ENCODE results near the gene MDP1. TPM values are rescaled to one million over a fixed set of nuclear protein-coding genes. Genes with fewer than 3 reads are reported as not detected.

MDP1 gene
- polyA plus RNA-seq, 4 donors: 18.8 to 31.1 (median 21.4) TPM

DNA sequence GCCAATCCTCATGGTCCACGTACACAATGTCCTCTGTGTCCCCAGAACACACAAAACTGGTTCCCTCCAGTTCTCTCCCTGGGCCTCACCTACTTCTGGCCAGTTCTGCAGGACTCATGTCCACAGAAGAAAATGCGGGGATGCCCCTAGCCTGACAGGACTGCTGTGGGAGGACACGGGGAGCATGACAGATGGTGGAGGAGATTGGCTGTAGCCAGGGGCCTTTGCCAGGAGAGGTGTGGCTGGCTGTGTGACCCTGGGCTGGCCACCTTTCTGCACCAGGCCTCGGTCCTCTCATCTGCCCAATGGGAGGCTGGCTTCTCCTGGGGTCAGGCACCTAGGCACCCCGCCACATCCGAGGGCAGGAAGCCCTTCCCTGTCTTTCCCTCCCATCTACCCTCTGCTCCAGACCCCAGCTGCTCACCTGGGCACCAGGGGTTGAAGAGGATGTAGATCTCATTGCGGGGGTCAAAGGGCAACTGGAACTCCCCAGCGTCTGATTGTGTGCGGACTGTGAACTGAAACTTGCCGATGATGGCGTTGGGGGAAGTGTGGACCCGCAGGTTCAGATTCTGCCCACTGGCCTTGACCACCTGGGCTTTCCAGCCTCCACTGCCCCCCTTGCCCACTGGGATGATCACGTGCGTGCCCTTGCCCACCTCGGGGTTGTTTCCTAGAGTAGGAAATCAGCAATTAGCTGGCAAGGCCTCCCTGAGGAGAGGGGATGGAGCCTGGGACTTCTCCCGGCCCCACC is 44.3 kb upstream of the MDP1 start:
- WGBS, 3 donors: 64 to 83% (median 75%) methylated on average over 15 to 16 of the region's 16 CpGs
- H3K4me3 ChIP-seq (ENCODE audit: low read depth in 1 of 3, low read length in 3 of 3): no peak overlapping the region
- H3K9me3 ChIP-seq (ENCODE audit: control insufficient read depth in 2 of 2, insufficient read depth in 1 of 2, low read depth in 1 of 2, low read length in 1 of 2): no peaks in the 10 kb centered on the region
- H3K27ac ChIP-seq (ENCODE audit: low read depth in 1 of 3, low read length in 2 of 3): no peak overlapping the region
- H3K4me1 ChIP-seq (ENCODE audit: control insufficient read depth in 3 of 3, insufficient read depth in 2 of 3, low read depth in 1 of 3, low read length in 2 of 3): peaks cover 0 to 15% (median 0%) of the 10 kb centered on the region in 3 donors
- no peaks in the 10 kb centered on the region for H3K27me3 ChIP-seq (ENCODE audit: control insufficient read depth in 3 of 3, insufficient read depth in 3 of 3, low read length in 3 of 3)
- FAIRE-seq: no peak
- H3K36me3 ChIP-seq (ENCODE audit: control insufficient read depth in 3 of 3, insufficient read depth in 2 of 3, low read depth in 1 of 3, low read length in 3 of 3): peaks cover 0 to 68% (median 0%) of the 10 kb centered on the region in 3 donors
- DNase-seq: peak in 1 of 2 donors; percentile 15

DNA sequence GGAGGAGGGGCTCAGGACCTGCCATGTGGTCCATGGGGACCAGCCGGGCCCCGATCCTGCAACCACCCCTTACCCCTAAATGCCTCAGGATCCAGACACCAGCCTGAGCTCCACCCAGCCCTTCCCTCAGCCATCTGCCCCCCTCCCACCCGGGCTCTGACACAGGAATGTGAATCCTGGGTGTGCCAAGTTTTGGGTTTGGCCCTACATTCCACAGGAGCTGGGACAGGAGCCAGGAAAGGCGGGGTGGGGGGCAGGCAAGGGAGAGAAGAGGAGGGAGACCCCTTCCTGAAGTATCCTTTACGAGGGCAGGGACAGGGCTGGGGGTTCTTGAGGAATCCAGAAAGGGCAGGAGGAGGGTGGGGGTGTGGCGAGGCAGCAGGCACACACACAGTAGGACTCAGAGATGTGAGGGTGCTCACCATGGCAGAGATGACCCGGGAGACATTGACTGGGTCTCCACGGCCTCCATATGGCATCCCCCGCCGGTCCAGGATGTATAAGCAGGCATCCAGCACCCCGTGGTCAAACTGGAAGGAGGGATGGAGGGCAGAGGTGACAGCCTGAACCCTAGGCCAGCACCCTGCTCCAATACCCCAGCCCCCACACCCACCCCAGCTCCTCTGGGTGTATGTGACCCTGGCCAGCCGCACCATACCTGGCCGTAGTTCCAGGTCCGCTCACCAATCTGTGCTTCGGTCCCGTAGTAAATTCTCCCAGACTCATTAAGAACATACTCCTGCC is 43.6 kb upstream of the MDP1 start:
- no peak overlapping the region for H3K27ac ChIP-seq (ENCODE audit: low read depth in 1 of 3, low read length in 2 of 3)
- no peak for FAIRE-seq
- WGBS, 3 donors: 79 to 83% (median 80%) methylated on average over 15 to 16 of the region's 16 CpGs

DNA sequence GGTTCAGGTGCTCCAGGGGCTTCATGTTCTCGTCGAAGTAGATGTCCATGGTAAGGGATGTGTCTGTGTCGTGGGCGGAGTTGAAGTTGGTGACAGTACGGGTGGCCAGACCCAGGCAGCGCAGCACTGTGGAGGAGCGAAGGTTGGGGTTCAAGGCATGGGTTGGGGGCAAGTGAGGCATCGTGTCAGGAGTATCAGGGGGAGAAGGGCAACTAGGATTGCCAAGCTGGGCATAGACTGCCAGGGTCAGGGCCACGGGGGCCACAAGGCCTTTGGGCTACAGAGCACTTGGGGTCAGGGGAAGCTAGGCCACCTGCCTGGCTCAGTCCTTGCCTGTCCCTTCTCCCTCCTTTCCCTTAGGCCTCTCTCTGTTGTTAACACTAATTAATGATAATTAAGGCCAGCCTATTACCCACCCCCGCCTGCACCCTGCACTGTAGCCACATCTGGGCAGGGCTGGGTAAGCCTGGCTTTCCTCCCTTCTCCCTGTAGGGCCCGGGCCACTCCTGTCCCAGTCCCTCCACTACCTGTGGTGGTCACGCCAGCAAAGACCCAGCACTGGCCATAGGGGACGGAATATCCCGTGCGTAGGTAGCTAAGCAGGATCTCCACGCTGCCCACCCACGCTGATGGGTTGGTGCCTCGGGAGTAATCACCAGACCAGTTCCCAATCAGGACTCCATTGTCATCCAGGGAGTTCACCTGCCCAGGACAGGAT is 42.8 kb upstream of the MDP1 start:
- Histone ChIP-seq H3K4me3 (ENCODE audit: low read depth in 1 of 3, low read length in 3 of 3) (no peak overlapping the region), H3K36me3 (ENCODE audit: control insufficient read depth in 3 of 3, insufficient read depth in 2 of 3, low read depth in 1 of 3, low read length in 3 of 3) (peaks cover 0 to 68% (median 0%) of the 10 kb centered on the region in 3 donors), H3K9me3 (ENCODE audit: control insufficient read depth in 2 of 2, insufficient read depth in 1 of 2, low read depth in 1 of 2, low read length in 1 of 2) (no peaks in the 10 kb centered on the region), H3K27ac (ENCODE audit: low read depth in 1 of 3, low read length in 2 of 3) (no peak overlapping the region), H3K4me1 (ENCODE audit: control insufficient read depth in 3 of 3, insufficient read depth in 2 of 3, low read depth in 1 of 3, low read length in 2 of 3) (peaks cover 0 to 21% (median 0%) of the 10 kb centered on the region in 3 donors), H3K27me3 (ENCODE audit: control insufficient read depth in 3 of 3, insufficient read depth in 3 of 3, low read length in 3 of 3) (no peaks in the 10 kb centered on the region)
- DNase-seq (no peak), FAIRE-seq (no peak)
- WGBS, 3 donors: 92 to 94% (median 93%) methylated on average over 18 of the region's 18 CpGs

More for the DNA sequence above, 43.6 kb upstream of the MDP1 start:
- DNase-seq: no peak
- Histone ChIP-seq H3K4me3 (ENCODE audit: low read depth in 1 of 3, low read length in 3 of 3) (no peak overlapping the region), H3K9me3 (ENCODE audit: control insufficient read depth in 2 of 2, insufficient read depth in 1 of 2, low read depth in 1 of 2, low read length in 1 of 2) (no peaks in the 10 kb centered on the region), H3K36me3 (ENCODE audit: control insufficient read depth in 3 of 3, insufficient read depth in 2 of 3, low read depth in 1 of 3, low read length in 3 of 3) (peaks cover 0 to 68% (median 0%) of the 10 kb centered on the region in 3 donors), H3K27me3 (ENCODE audit: control insufficient read depth in 3 of 3, insufficient read depth in 3 of 3, low read length in 3 of 3) (no peaks in the 10 kb centered on the region), H3K4me1 (ENCODE audit: control insufficient read depth in 3 of 3, insufficient read depth in 2 of 3, low read depth in 1 of 3, low read length in 2 of 3) (peaks cover 0 to 21% (median 0%) of the 10 kb centered on the region in 3 donors)

DNA sequence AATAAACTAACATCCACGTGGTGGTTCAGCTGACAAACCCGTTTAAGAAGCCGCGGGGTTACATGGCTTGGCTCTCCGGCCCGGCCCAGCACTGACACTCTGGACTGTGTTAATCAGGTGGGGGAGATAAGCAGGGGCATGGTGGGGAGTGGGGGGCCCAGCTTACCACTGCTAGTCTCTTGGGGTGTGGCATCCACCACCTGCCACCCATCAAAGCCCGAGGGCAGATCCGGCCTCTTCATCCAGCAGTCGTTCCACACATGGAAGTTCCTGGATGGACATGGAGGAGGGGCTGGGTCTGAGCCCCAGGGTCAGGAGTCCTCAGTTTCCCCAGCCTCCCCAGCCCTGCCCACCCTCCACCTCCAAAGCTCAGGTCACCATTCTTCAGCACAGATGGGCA is 42.3 kb upstream of the MDP1 start:
- Histone ChIP-seq H3K27me3 (ENCODE audit: control insufficient read depth in 3 of 3, insufficient read depth in 3 of 3, low read length in 3 of 3) (no peaks in the 10 kb centered on the region), H3K27ac (ENCODE audit: low read depth in 1 of 3, low read length in 2 of 3) (no peak overlapping the region), H3K9me3 (ENCODE audit: control insufficient read depth in 2 of 2, insufficient read depth in 1 of 2, low read depth in 1 of 2, low read length in 1 of 2) (no peaks in the 10 kb centered on the region), H3K36me3 (ENCODE audit: control insufficient read depth in 3 of 3, insufficient read depth in 2 of 3, low read depth in 1 of 3, low read length in 3 of 3) (peaks cover 0 to 63% (median 0%) of the 10 kb centered on the region in 3 donors), H3K4me3 (ENCODE audit: low read depth in 1 of 3, low read length in 3 of 3) (no peak overlapping the region), H3K4me1 (ENCODE audit: control insufficient read depth in 3 of 3, insufficient read depth in 2 of 3, low read depth in 1 of 3, low read length in 2 of 3) (peaks cover 0 to 21% (median 0%) of the 10 kb centered on the region in 3 donors)
- DNase-seq (peak in 1 of 2 donors; percentile 13), FAIRE-seq (no peak)
- 78 to 82% (median 79%) methylated on average over 8 to 9 of the region's 9 CpGs for WGBS, 3 donors

DNA sequence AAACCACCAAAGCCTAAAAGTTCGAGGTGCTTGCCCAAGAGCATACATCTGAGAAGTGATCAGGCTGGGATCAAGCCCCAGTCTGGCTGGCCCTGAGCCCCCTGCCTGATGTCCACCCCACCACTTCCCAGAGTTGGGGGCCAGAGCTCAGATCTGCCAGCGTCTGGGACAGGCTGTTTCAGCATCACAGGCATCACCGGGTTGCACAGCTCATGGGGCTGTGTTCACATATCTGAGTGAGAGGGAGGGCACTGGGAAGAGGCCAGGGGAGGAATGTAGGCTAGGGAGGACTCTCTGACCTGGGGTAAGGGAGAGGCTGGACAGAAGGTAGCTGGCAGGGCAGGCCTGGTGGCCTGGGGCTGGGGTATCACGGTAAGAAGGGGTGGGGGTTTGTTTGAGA is 41.1 kb upstream of the MDP1 start:
- no peak overlapping the region for H3K4me3 ChIP-seq (ENCODE audit: low read depth in 1 of 3, low read length in 3 of 3)
- FAIRE-seq: no peak
- no peaks in the 10 kb centered on the region for H3K9me3 ChIP-seq (ENCODE audit: control insufficient read depth in 2 of 2, insufficient read depth in 1 of 2, low read depth in 1 of 2, low read length in 1 of 2)
- peaks cover 0 to 33% (median 0%) of the 10 kb centered on the region in 3 donors for H3K4me1 ChIP-seq (ENCODE audit: control insufficient read depth in 3 of 3, insufficient read depth in 2 of 3, low read depth in 1 of 3, low read length in 2 of 3)
- no peak overlapping the region for H3K27ac ChIP-seq (ENCODE audit: low read depth in 1 of 3, low read length in 2 of 3)
- no peaks in the 10 kb centered on the region for H3K27me3 ChIP-seq (ENCODE audit: control insufficient read depth in 3 of 3, insufficient read depth in 3 of 3, low read length in 3 of 3)
- WGBS, 3 donors: 81 to 88% (median 85%) methylated on average over 4 of the region's 4 CpGs
- DNase-seq: no peak
- H3K36me3 ChIP-seq (ENCODE audit: control insufficient read depth in 3 of 3, insufficient read depth in 2 of 3, low read depth in 1 of 3, low read length in 3 of 3): peaks cover 0 to 66% (median 0%) of the 10 kb centered on the region in 3 donors

DNA sequence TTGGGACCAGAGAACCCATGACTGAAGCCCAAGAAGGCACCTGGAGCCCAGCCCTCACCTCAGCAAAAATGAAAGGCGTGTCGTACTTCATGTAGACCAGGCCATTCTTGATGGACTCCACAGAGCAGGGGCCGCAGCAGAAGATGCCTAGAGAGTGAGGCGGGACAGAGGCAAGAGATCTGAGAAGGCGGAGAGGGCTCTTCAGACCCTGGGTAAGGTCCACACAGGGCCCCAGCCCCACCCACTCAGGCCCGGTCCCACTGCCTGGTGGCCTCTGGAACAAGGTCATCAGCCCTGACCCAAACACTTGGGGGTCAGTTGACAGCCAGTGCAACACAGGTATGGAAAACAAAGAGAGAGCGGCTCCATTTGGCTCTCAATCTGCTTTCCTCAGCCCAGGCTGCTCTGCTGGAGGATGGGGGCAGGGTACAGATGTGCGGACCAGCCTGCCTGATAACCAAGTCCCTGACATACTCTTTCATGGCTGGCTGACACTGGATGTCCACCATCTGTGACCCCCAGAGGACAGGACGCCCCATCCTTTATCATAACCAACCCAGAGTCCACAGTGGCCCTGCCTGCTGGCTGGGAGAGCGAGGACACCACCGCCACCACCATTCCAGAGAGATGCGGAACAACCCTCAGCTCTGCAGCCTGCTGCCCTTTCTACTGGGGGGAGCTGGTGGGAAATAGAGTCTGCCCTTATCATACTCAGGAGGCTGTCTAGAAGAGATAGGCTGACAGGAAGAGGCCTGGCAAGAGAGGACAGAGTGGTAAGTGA is 40.3 kb upstream of the MDP1 start:
- Histone ChIP-seq H3K36me3 (ENCODE audit: control insufficient read depth in 3 of 3, insufficient read depth in 2 of 3, low read depth in 1 of 3, low read length in 3 of 3) (peaks cover 0 to 62% (median 0%) of the 10 kb centered on the region in 3 donors), H3K27me3 (ENCODE audit: control insufficient read depth in 3 of 3, insufficient read depth in 3 of 3, low read length in 3 of 3) (no peaks in the 10 kb centered on the region), H3K4me1 (ENCODE audit: control insufficient read depth in 3 of 3, insufficient read depth in 2 of 3, low read depth in 1 of 3, low read length in 2 of 3) (peaks cover 0 to 34% (median 0%) of the 10 kb centered on the region in 3 donors), H3K4me3 (ENCODE audit: low read depth in 1 of 3, low read length in 3 of 3) (no peak overlapping the region), H3K9me3 (ENCODE audit: control insufficient read depth in 2 of 2, insufficient read depth in 1 of 2, low read depth in 1 of 2, low read length in 1 of 2) (no peaks in the 10 kb centered on the region), H3K27ac (ENCODE audit: low read depth in 1 of 3, low read length in 2 of 3) (no peak overlapping the region)
- FAIRE-seq: no peak
- peak in 1 of 2 donors; percentile 29 for DNase-seq
- WGBS, 3 donors: 86 to 94% (median 91%) methylated on average over 12 of the region's 12 CpGs

DNA sequence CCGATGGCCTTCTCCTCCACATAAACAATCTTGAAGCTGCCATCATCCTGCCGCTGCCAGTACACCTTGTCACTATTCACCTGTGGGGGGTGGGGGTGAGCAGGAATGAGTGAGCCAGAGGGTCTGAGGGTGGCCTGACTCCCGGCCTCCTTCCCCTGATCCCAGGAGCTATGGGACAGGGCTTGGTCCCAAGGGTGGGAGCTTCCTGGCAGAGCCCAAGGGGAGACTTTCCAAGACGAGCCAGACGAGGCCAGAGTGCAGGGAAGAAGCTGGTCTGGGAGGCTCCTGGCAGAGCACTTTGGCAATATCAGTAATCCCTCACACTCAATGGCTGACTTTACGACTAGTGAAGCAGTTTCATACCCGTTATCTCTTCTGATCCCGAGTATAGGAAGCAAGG is 39.6 kb upstream of the MDP1 start:
- FAIRE-seq (no peak), DNase-seq (no peak)
- peaks cover 0 to 34% (median 0%) of the 10 kb centered on the region in 3 donors for H3K4me1 ChIP-seq (ENCODE audit: control insufficient read depth in 3 of 3, insufficient read depth in 2 of 3, low read depth in 1 of 3, low read length in 2 of 3)
- no peaks in the 10 kb centered on the region for H3K27me3 ChIP-seq (ENCODE audit: control insufficient read depth in 3 of 3, insufficient read depth in 3 of 3, low read length in 3 of 3)
- H3K27ac ChIP-seq (ENCODE audit: low read depth in 1 of 3, low read length in 2 of 3): no peak overlapping the region
- H3K4me3 ChIP-seq (ENCODE audit: low read depth in 1 of 3, low read length in 3 of 3): no peak overlapping the region
- no peaks in the 10 kb centered on the region for H3K9me3 ChIP-seq (ENCODE audit: control insufficient read depth in 2 of 2, insufficient read depth in 1 of 2, low read depth in 1 of 2, low read length in 1 of 2)
- 81 to 87% (median 83%) methylated on average over 8 of the region's 8 CpGs for WGBS, 3 donors
- peaks cover 0 to 58% (median 0%) of the 10 kb centered on the region in 3 donors for H3K36me3 ChIP-seq (ENCODE audit: control insufficient read depth in 3 of 3, insufficient read depth in 2 of 3, low read depth in 1 of 3, low read length in 3 of 3)

All from small intestine (tissue), 7 donors.